Astrocyte (in vitro differentiated cells and primary cell): ENCODE results near the gene KCNAB1.

Experiments used
- EZH2 ChIP-seq: IDR thresholded peaks from 2 replicates; pipeline ENCODE4 v1.6.1; 2012; ENCODE audit warnings: mild to moderate bottlenecking, low read length, inconsistent platforms; ENCODE audit not compliant: insufficient read depth
- TF ChIP-seq, protein P1 (sequence below): IDR thresholded peaks from 2 replicates; pipeline ENCODE4 v1.5.1; 2011; ENCODE audit warnings: low read depth, mild to moderate bottlenecking, inconsistent platforms, low read length, moderate library complexity; ENCODE audit not compliant: insufficient read depth

DNA sequence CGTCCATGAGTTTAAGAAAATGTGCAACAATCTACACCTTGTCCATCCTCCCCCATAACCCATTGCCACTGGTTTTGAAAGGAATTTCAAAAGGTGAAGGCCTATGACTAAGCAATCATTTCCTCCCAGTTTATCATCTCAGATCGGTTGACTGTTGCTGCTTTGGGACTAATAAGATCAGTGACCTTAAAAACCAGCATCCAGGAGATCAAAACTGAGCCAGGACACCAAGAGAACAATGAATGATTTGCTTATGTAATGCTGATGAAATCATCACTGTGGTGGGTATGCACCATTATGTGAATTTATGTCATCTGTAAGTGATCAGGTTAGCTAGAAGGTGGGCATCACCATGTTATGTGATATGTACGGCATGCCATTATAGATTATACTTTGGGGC, 239.0 kb downstream of the KCNAB1 start:
- TF ChIP-seq, protein P1, sequence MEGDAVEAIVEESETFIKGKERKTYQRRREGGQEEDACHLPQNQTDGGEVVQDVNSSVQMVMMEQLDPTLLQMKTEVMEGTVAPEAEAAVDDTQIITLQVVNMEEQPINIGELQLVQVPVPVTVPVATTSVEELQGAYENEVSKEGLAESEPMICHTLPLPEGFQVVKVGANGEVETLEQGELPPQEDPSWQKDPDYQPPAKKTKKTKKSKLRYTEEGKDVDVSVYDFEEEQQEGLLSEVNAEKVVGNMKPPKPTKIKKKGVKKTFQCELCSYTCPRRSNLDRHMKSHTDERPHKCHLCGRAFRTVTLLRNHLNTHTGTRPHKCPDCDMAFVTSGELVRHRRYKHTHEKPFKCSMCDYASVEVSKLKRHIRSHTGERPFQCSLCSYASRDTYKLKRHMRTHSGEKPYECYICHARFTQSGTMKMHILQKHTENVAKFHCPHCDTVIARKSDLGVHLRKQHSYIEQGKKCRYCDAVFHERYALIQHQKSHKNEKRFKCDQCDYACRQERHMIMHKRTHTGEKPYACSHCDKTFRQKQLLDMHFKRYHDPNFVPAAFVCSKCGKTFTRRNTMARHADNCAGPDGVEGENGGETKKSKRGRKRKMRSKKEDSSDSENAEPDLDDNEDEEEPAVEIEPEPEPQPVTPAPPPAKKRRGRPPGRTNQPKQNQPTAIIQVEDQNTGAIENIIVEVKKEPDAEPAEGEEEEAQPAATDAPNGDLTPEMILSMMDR: no peak
- TF ChIP-seq EZH2: no peak
